Esophagus squamous epithelium (tissue), 5 donors: ENCODE results near the gene MYO9A. TPM values are rescaled to one million over a fixed set of nuclear protein-coding genes. Genes with fewer than 3 reads are reported as not detected.

ENCODE experiments used
- DNase-seq: peaks from one replicate; lab custom pipeline; 2025; lab: John Stamatoyannopoulos, UW
- H3K27ac ChIP-seq, 4 donors: fragments of 200-600 bp; sonication (generic); one replicate each; pipeline ENCODE4 v1.5.1; 2016 to 2019; ENCODE audit warnings: mild to moderate bottlenecking in 1 of 4
- H3K27me3 ChIP-seq, 4 donors: fragments of 200-600 bp; sonication (generic); 1 replicate in 3 of 4; 2 replicates in 1 of 4; pipeline versions ENCODE4 v1.5.1 to v1.6.0; 2017 to 2021; ENCODE audit warnings: antibody characterized with exemption in 1 of 4
- H3K36me3 ChIP-seq, 3 donors: fragments of 200-600 bp; sonication (generic); one replicate each; pipeline ENCODE4 v1.5.1; 2016 to 2019
- H3K4me1 ChIP-seq, 3 donors: fragments of 200-600 bp; sonication (generic); one replicate each; pipeline ENCODE4 v1.5.1; 2017 to 2019
- H3K4me3 ChIP-seq, 4 donors: fragments of 200-600 bp; sonication (generic); 1 replicate in 3 of 4; 2 replicates in 1 of 4; pipeline ENCODE4 v1.5.1; 2016 to 2019; ENCODE audit warnings: mild to moderate bottlenecking in 2 of 4, moderate library complexity in 1 of 4
- H3K9me3 ChIP-seq, 3 donors: fragments of 200-600 bp; sonication (generic); one replicate each; pipeline ENCODE4 v1.5.1; 2016 to 2019
- CTCF ChIP-seq, 6 experiments: fragments of 450-650 bp in 4 of 6; fragments of 200-600 bp in 2 of 6; sonication (generic) in 2 of 6; IDR thresholded peaks; one replicate each; pipeline ENCODE4 v1.5.1; 2016 to 2019; ENCODE audit warnings: antibody characterized with exemption in 6 of 6, mild to moderate bottlenecking in 4 of 6, moderate library complexity in 4 of 6
- POLR2A ChIP-seq, 4 donors: fragments of 450-650 bp; IDR thresholded peaks; one replicate each; pipeline ENCODE4 v1.6.1; 2017; ENCODE audit warnings: antibody characterized with exemption in 4 of 4, mild to moderate bottlenecking in 4 of 4, moderate library complexity in 3 of 4
- WGBS, 2 donors: methylation state at CpG; one replicate each; pipeline ENCODE4 v1.1.5; 2018; 5-methylcytosine and 5-hydroxymethylcytosine counted together
- intact Hi-C: fragments of 100-400 bp; cut with DNase I; formaldehyde crosslinking; loops from one replicate; pipeline ENCODE4 v1.15.0; 2022
- total RNA-seq, 4 donors: library from RNA; depleted of rRNA; stranded (reverse); fragments of >200 nt; gene quantifications; one replicate each; pipeline ENCODE4 v1.1.0, GENCODE V29; 2016
- donor health status: DM: yes; HTN: yes; CAD: no.

Gene MYO9A
- total RNA-seq, 4 donors from 2014 or later = 18.2 to 62.0 (median 35.0) TPM

- TF ChIP-seq CTCF (IDR thresholded peaks at IDR 0.05) (peak; percentile 25 to 65 (median 38)), POLR2A (IDR thresholded peaks at IDR 0.05) (no peak)
- intact Hi-C loops = no loop called here
- Histone ChIP-seq H3K4me3 (no peak overlapping the region), H3K9me3 (no peaks in the 10 kb centered on the region), H3K27ac (peak overlapping the region in 2 of 4 donors; percentile 10 to 22), H3K36me3 (peaks cover 0 to 34% (median 3%) of the 10 kb centered on the region in 3 donors), H3K27me3 (no peaks in the 10 kb centered on the region), H3K4me1 (peaks cover 0 to 13% (median 4%) of the 10 kb centered on the region in 3 donors)
- DNase-seq = no peak
- WGBS, 2 donors = 22 to 30% methylated on average over 13 of the region's 13 CpGs
Measured at GRCh38 chr15:71780115-71780976, 337.6 kb downstream of the MYO9A start.

GRCh38 chr15:71779073-71779797 is 338.7 kb downstream of the MYO9A start:
- Histone ChIP-seq H3K27me3 (no peaks in the 10 kb centered on the region), H3K4me3 (no peak overlapping the region), H3K9me3 (no peaks in the 10 kb centered on the region), H3K27ac (no peak overlapping the region), H3K36me3 (peaks cover 0 to 45% (median 3%) of the 10 kb centered on the region in 3 donors), H3K4me1 (peaks cover 0 to 13% (median 4%) of the 10 kb centered on the region in 3 donors)
- WGBS, 2 donors = 79 to 91% methylated on average over 2 to 5 of the region's 6 CpGs
- no peak for DNase-seq
- TF ChIP-seq CTCF (IDR thresholded peaks at IDR 0.05) = no peak
- TF ChIP-seq POLR2A (IDR thresholded peaks at IDR 0.05) = no peak
- intact Hi-C loops = no loop called here

- no peak for DNase-seq
- intact Hi-C loops = no loop called here
- Histone ChIP-seq H3K4me1 (peaks cover 0 to 13% (median 4%) of the 10 kb centered on the region in 3 donors), H3K27me3 (no peaks in the 10 kb centered on the region), H3K9me3 (no peaks in the 10 kb centered on the region), H3K4me3 (no peak overlapping the region), H3K27ac (no peak overlapping the region), H3K36me3 (peaks cover 0 to 58% (median 3%) of the 10 kb centered on the region in 3 donors)
- 79 to 83% methylated on average over 9 to 13 of the region's 16 CpGs for WGBS, 2 donors
- no peak for TF ChIP-seq POLR2A (IDR thresholded peaks at IDR 0.05)
Measured at GRCh38 chr15:71777216-71777943, 340.6 kb downstream of the MYO9A start.

- WGBS, 2 donors = 50 to 63% methylated on average over 3 of the region's 3 CpGs
- Histone ChIP-seq H3K4me3 (no peak overlapping the region), H3K27me3 (no peaks in the 10 kb centered on the region), H3K36me3 (peaks cover 0 to 69% (median 3%) of the 10 kb centered on the region in 3 donors), H3K27ac (no peak overlapping the region), H3K9me3 (no peaks in the 10 kb centered on the region), H3K4me1 (peaks cover 0 to 13% (median 4%) of the 10 kb centered on the region in 3 donors)
- TF ChIP-seq POLR2A (IDR thresholded peaks at IDR 0.05) (no peak), CTCF (IDR thresholded peaks at IDR 0.05) (no peak)
- no peak for DNase-seq
- intact Hi-C loops = no loop called here
Measured at GRCh38 chr15:71776304-71776703, 341.6 kb downstream of the MYO9A start.

GRCh38 chr15:71775856-71776255 is 342.1 kb downstream of the MYO9A start:
- Histone ChIP-seq H3K4me3 (no peak overlapping the region), H3K27ac (no peak overlapping the region), H3K4me1 (peaks cover 0 to 11% (median 4%) of the 10 kb centered on the region in 3 donors), H3K36me3 (peaks cover 0 to 73% (median 3%) of the 10 kb centered on the region in 3 donors), H3K9me3 (no peaks in the 10 kb centered on the region), H3K27me3 (no peaks in the 10 kb centered on the region)
- no peak for DNase-seq
- intact Hi-C loops = no loop called here
- TF ChIP-seq CTCF (IDR thresholded peaks at IDR 0.05) (no peak), POLR2A (IDR thresholded peaks at IDR 0.05) (no peak)
